ENCODE measurements around the gene NHEJ1. TPM values are rescaled to one million over a fixed set of nuclear protein-coding genes. Genes with fewer than 3 reads are reported as not detected.
A peak's percentile ranks its signal among the peaks of the same experiment; 100 is the strongest.

The NHEJ1 gene
- total and polyA plus RNA-seq, 2 of the 13 experiments (the other 11 are each of a cell fraction or from before 2014, with no cell fraction given), result 30.0 to 30.7 TPM

DNA sequence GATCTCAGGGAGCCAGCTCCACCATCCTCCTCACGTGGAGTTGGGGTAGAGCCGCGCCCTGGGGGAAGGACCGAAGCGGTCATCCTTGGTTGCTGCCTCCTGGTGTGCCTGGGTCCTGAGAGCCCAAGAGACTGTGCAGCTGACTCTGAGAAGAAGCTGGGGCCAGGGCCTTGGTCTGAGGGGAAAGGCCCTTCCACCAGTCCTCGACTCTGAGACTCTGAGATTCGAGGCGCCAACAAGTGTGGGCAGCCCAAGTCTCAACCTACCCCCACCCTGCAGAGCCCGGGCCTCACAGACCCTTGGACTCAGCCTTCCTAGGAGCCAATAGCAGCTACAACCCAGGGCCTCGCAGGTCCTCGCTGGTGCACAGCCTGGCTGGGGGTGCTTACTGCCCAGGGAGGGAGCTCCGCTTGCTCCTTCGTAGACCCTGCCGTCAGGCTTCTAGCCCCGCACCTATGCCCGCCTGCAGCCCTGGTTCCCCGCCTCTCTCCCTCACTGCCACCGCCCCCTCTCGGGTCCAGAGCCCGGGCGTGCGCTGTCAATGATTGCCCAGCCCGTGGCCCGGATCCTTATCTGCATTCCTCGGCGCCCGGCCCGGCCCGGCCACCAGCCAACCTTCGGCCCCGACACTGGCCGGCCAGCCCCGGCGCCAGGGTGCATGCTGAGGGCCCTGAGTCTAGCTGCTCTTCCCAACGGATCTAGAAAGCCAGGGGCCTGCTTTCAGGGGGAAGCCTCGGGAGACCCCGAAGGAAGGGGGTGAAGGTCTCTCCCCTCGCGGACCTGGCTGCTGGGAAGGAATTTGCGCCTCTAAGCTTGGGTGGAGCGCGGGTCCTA, 101.9 kb downstream of the NHEJ1 start (continued):
- TF ChIP-seq, protein P1, sequence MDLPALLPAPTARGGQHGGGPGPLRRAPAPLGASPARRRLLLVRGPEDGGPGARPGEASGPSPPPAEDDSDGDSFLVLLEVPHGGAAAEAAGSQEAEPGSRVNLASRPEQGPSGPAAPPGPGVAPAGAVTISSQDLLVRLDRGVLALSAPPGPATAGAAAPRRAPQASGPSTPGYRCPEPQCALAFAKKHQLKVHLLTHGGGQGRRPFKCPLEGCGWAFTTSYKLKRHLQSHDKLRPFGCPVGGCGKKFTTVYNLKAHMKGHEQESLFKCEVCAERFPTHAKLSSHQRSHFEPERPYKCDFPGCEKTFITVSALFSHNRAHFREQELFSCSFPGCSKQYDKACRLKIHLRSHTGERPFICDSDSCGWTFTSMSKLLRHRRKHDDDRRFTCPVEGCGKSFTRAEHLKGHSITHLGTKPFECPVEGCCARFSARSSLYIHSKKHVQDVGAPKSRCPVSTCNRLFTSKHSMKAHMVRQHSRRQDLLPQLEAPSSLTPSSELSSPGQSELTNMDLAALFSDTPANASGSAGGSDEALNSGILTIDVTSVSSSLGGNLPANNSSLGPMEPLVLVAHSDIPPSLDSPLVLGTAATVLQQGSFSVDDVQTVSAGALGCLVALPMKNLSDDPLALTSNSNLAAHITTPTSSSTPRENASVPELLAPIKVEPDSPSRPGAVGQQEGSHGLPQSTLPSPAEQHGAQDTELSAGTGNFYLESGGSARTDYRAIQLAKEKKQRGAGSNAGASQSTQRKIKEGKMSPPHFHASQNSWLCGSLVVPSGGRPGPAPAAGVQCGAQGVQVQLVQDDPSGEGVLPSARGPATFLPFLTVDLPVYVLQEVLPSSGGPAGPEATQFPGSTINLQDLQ (CRISPR knock-in tag; IDR thresholded peaks at IDR 0.05), result peak; percentile 85; the same call in 1 of the 2 replicates
- TF ChIP-seq, protein P2, sequence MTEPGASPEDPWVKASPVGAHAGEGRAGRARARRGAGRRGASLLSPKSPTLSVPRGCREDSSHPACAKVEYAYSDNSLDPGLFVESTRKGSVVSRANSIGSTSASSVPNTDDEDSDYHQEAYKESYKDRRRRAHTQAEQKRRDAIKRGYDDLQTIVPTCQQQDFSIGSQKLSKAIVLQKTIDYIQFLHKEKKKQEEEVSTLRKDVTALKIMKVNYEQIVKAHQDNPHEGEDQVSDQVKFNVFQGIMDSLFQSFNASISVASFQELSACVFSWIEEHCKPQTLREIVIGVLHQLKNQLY (CRISPR knock-in tag; IDR thresholded peaks at IDR 0.05), result peak; percentile 58; the same call in 1 of the 2 replicates
- TF ChIP-seq SNRNP70 (IDR thresholded peaks at IDR 0.05; ENCODE audit: low read depth, low read length) (no peak), TP53 (CRISPR knock-in tag; conservative IDR thresholded peaks at IDR 0.05) (no peak), ZNF83 (CRISPR knock-in tag; IDR thresholded peaks at IDR 0.05; ENCODE audit: borderline replicate concordance) (0 out of 2 replicates have a peak, but pooled peaks have one; percentile 7), EHMT2 (IDR thresholded peaks at IDR 0.05; ENCODE audit: borderline replicate concordance, low read depth, low read length) (no peak), ZSCAN22 (CRISPR knock-in tag; IDR thresholded peaks at IDR 0.05) (no peak), DNMT3B (CRISPR knock-in tag; conservative IDR thresholded peaks at IDR 0.05) (no peak), BCL6 (CRISPR knock-in tag; IDR thresholded peaks at IDR 0.05) (peak; percentile 98), ZNF317 (CRISPR knock-in tag; IDR thresholded peaks at IDR 0.05) (peak; percentile 66; the same call in 1 of the 2 replicates), ZNF34 (CRISPR knock-in tag; IDR thresholded peaks at IDR 0.05; ENCODE audit: borderline replicate concordance) (peak; percentile 96; the same call in 1 of the 2 replicates), RFX5 (IDR thresholded peaks at IDR 0.05; ENCODE audit: low read depth, low read length) (no peak), ZBTB7B (CRISPR knock-in tag; IDR thresholded peaks at IDR 0.05) (peak; percentile 94), ISX (CRISPR knock-in tag; conservative IDR thresholded peaks at IDR 0.05) (no peak), SMAD9 (CRISPR knock-in tag; IDR thresholded peaks at IDR 0.05) (no peak), RBM22 (optimal IDR thresholded peaks at IDR 0.05; ENCODE audit: low read length) (no peak)
- TF ChIP-seq, protein P3, sequence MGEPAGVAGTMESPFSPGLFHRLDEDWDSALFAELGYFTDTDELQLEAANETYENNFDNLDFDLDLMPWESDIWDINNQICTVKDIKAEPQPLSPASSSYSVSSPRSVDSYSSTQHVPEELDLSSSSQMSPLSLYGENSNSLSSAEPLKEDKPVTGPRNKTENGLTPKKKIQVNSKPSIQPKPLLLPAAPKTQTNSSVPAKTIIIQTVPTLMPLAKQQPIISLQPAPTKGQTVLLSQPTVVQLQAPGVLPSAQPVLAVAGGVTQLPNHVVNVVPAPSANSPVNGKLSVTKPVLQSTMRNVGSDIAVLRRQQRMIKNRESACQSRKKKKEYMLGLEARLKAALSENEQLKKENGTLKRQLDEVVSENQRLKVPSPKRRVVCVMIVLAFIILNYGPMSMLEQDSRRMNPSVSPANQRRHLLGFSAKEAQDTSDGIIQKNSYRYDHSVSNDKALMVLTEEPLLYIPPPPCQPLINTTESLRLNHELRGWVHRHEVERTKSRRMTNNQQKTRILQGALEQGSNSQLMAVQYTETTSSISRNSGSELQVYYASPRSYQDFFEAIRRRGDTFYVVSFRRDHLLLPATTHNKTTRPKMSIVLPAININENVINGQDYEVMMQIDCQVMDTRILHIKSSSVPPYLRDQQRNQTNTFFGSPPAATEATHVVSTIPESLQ (CRISPR knock-in tag; conservative IDR thresholded peaks at IDR 0.05), result no peak
- TF ChIP-seq, protein P4, sequence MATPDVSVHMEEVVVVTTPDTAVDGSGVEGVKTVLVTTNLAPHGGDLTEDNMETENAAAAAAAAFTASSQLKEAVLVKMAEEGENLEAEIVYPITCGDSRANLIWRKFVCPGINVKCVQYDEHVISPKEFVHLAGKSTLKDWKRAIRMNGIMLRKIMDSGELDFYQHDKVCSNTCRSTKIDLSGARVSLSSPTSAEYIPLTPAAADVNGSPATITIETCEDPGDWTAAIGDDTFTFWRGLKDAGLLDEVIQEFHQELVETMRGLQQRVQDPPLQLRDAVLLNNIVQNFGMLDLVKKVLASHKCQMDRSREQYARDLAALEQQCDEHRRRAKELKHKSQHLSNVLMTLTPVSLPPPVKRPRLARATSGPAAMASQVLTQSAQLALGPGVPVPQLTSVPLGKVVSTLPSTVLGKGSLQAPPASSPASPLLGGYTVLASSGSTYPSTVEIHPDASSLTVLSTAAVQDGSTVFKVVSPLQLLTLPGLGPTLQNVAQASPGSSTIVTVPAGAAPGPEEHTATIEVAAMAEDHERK (CRISPR knock-in tag; IDR thresholded peaks at IDR 0.05; ENCODE audit: low read depth), result no peak
- TF ChIP-seq, protein P5, sequence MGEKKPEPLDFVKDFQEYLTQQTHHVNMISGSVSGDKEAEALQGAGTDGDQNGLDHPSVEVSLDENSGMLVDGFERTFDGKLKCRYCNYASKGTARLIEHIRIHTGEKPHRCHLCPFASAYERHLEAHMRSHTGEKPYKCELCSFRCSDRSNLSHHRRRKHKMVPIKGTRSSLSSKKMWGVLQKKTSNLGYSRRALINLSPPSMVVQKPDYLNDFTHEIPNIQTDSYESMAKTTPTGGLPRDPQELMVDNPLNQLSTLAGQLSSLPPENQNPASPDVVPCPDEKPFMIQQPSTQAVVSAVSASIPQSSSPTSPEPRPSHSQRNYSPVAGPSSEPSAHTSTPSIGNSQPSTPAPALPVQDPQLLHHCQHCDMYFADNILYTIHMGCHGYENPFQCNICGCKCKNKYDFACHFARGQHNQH (CRISPR knock-in tag; IDR thresholded peaks at IDR 0.05), result peak; percentile 76

Data from HepG2 (cell line).